Measurements from ENCODE around the gene SPARCL1.

DNA sequence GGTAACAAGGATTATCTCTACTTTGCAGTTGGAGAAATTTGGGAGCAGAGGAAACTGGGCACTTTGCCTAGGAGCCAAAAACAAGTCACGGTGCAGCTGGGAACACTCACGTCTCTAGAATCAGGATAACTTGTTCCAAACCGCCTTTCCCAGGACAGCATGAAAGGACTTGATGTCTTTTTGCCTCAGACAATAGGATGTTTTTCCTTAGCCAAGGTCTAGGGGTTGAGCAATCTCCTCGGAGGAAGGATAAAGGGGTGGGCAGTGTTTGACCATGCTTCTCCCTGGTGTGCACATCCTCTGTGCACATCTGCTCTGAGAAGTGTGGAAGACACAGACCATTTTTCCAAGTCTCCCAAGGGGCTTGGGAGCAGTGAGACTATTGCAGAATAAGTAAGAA lies 1.7 kb upstream of the SPARCL1 start:
- TF ChIP-seq CTCF (IDR thresholded peaks at IDR 0.05) (no peak), POLR2A (IDR thresholded peaks at IDR 0.05) (no peak)
